Measurements from ENCODE around the gene PCDHGB5.

DNA sequence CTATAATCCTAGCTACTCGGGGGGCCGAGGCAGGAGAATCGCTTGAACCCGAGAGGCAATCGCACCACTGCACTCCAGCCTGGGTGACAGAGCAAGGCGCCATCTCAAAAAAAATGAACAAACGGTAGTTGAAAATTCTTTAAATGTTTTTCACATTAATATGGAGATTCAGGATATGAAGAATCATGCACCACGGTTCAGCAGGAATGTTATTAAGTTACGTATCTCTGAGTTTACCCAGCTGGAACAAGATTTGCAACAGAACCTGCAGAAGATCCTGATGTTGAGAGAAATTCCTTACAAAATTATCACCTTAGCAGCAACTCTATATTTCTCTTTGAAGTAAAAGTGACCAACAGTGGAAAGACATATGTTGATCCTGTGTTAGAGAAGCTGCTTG is 42.6 kb downstream of the PCDHGB5 start:
- TF ChIP-seq, protein P1, sequence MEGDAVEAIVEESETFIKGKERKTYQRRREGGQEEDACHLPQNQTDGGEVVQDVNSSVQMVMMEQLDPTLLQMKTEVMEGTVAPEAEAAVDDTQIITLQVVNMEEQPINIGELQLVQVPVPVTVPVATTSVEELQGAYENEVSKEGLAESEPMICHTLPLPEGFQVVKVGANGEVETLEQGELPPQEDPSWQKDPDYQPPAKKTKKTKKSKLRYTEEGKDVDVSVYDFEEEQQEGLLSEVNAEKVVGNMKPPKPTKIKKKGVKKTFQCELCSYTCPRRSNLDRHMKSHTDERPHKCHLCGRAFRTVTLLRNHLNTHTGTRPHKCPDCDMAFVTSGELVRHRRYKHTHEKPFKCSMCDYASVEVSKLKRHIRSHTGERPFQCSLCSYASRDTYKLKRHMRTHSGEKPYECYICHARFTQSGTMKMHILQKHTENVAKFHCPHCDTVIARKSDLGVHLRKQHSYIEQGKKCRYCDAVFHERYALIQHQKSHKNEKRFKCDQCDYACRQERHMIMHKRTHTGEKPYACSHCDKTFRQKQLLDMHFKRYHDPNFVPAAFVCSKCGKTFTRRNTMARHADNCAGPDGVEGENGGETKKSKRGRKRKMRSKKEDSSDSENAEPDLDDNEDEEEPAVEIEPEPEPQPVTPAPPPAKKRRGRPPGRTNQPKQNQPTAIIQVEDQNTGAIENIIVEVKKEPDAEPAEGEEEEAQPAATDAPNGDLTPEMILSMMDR (IDR thresholded peaks at IDR 0.05): no peak
- no peak for TF ChIP-seq POLR2A (IDR thresholded peaks at IDR 0.05)
- no peak for TF ChIP-seq EP300 (IDR thresholded peaks at IDR 0.05)

All from tibial nerve (tissue), 4 donors.